Retinal pigment epithelial cell (primary cell): ENCODE measurements around the gene GALNT7.
A peak's percentile ranks its signal among the peaks of the same experiment; 100 is the strongest.

Experiments used
- DNase-seq: peaks from one replicate; pipeline ENCODE4 v3.0.0-alpha.2; 2010; ENCODE audit warnings: low read depth
- H3K4me3 ChIP-seq: 2 replicates; pipeline ENCODE4 v1.5.1; 2011; ENCODE audit warnings: mild to moderate bottlenecking, low read length, control low read depth, moderate library complexity
- TF ChIP-seq, protein P1 (sequence below): conservative IDR thresholded peaks from 2 replicates; pipeline ENCODE4 v1.5.1; 2011; ENCODE audit warnings: low read depth, low read length, control low read depth, inconsistent platforms

Gene GALNT7

DNA sequence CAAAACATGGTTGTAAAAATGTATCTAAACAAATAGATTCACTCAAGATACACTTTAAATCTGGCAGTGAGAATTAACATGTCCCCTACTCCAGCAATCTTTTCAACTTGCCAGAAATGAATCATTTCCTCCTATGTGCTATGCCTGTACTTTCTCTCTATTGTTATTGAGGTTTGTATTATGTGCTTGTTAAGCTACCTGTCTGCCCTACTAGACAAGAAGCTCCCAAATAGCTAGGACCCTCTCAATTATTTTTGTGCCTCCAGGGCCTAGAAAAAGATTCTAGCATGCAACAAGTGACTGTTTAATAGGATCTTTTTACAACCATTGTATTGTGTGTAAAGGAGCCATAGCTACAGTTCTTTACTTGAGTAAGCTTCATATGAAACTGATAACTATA, 198.7 kb downstream of the GALNT7 start:
- TF ChIP-seq, protein P1, sequence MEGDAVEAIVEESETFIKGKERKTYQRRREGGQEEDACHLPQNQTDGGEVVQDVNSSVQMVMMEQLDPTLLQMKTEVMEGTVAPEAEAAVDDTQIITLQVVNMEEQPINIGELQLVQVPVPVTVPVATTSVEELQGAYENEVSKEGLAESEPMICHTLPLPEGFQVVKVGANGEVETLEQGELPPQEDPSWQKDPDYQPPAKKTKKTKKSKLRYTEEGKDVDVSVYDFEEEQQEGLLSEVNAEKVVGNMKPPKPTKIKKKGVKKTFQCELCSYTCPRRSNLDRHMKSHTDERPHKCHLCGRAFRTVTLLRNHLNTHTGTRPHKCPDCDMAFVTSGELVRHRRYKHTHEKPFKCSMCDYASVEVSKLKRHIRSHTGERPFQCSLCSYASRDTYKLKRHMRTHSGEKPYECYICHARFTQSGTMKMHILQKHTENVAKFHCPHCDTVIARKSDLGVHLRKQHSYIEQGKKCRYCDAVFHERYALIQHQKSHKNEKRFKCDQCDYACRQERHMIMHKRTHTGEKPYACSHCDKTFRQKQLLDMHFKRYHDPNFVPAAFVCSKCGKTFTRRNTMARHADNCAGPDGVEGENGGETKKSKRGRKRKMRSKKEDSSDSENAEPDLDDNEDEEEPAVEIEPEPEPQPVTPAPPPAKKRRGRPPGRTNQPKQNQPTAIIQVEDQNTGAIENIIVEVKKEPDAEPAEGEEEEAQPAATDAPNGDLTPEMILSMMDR: no peak
- no peak overlapping the region for H3K4me3 ChIP-seq
- DNase-seq: no peak

DNA sequence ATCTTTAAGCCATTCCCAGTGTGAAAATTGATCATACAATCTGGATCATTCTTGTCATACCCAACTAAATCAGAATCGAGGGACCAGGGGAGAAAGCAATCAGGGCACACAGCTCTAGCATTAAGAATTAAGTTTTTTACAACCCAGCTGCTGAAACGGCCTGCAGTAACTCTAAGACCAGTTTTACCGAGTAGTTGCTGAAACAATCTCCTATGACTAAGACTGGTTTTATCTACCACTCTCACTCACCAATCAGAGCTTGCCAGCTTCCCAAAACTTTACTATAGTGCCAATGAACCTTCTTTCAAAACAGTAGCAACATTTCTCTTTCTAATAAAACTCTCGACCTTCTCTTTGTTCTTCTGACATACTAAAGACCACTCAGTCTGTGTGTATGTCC, 199.3 kb downstream of the GALNT7 start:
- no peak for DNase-seq
- TF ChIP-seq, protein P1: no peak
- H3K4me3 ChIP-seq: no peak overlapping the region

DNA sequence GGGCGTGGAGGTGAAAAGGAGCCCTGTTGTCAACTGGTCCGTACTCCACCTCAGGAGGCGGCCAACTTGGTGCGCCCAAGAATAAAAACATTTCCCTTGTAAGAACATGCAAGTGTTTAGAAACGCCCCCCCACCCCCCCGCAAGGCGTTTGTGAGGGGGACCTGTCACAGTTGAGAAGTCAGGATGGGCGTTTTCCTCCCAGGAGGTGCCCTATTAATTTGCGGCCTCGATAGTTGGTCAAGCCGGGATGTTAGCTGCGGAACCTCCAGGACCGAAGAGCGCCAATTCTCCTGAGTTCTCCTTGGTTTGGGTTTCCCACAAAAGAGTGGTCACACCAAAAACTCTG, 201.5 kb downstream of the GALNT7 start:
- no peak for DNase-seq
- TF ChIP-seq, protein P1: no peak
- peak overlapping the region; percentile 91 for H3K4me3 ChIP-seq

DNA sequence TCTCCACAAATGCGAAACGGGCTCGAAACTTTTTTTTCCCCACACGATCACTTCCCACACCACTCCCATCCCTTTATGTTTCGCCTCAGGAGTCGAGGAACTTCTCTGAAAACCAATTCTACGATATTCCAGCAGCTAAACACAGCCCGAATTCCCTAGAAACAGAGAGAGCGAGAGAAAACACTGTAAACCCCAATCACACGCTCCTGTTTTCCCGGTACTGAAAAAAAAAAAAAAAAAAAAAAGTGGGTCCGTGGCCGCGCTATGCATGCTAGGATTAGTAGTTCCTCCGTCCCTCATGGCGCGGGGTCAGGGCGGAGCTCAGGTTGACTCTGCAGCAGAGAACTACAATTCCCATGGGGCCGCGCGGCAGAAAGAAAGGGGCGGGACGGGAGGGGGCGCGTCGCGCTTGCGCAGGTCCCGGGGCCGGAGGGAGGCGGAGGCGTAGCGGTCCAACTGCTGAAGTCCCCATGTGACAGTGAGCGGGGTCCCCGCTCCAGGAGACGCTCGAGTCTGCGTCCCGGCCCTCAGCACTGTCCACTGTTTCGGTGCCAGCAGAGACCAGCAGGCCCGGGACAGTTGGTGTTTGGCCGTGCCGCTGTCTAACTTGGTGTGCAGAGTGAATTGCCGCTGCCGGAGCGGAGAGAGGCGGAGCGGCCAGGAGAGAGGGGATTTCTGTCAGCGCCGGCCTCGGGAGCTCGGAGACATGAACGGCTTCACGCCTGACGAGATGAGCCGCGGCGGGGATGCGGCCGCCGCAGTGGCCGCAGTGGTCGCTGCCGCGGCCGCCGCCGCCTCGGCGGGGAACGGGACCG, 202.1 kb downstream of the GALNT7 start, which contains the start of gene SAP30:
Gene SAP30, plus strand, starts transcription at position 478 of the 815 bp plus-strand sequence. Its CDS starts 229 bp downstream, at position 707.
- peak; percentile 95 for DNase-seq
- H3K4me3 ChIP-seq: peak within 1 kb of the TSS; percentile 91
- TF ChIP-seq, protein P1: no peak

DNA sequence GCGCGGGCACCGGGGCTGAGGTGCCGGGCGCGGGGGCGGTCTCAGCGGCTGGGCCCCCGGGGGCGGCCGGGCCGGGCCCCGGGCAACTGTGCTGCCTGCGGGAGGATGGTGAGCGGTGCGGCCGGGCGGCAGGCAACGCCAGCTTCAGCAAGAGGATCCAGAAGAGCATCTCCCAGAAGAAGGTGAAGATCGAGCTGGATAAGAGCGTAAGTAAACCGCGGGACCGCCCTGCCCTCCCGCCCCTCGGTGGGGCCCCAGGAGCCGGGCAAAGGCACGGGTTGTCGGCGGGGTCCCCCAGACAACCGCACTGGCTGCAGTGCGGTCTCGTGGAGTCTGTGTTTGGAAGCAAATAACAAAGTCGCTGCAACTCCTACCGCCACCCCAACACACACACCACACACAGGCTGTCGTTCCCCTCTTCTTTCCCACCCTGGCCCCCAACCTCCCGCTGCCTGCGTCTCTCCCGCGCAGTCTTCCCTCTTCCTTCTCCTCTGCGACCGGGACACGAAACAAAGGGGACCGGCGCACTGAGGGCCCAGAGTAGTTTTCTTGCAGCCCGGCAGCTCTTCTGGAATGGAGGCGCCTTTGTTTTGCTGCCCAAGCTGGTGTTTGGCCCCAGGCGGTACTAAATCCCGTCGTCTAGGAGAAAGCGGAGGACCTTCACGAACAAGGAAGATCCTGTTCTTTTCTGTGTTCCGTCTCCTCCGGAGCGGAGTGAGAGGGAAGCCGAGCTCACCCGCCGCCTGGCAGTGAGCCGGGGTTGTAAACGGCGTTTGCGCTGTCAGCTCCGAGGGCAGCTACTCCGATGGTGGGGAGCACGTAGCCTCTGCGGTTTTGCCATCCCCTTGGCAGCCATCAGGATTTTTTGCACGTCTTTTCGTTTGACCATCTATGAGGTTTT, 202.9 kb downstream of the GALNT7 start:
- H3K4me3 ChIP-seq: peak overlapping the region; percentile 78
- no peak for DNase-seq
- TF ChIP-seq, protein P1: no peak
